ENCODE data around the gene TEC. TPM values are rescaled to one million over a fixed set of nuclear protein-coding genes. Genes with fewer than 3 reads are reported as not detected.

TEC gene
- polyA plus RNA-seq, 1 donor from 2014 or later: not detected

GRCh38 chr4:48215977-48216376, 53.7 kb downstream of the TEC start:
- H3K27me3 ChIP-seq (ENCODE audit: insufficient read depth, low read depth, low read length): no peaks in the 10 kb centered on the region
- no peak overlapping the region for H3K4me2 ChIP-seq (ENCODE audit: low read length)
- no peaks in the 10 kb centered on the region for H4K20me1 ChIP-seq (ENCODE audit: insufficient read depth)
- no peak overlapping the region for H3K4me3 ChIP-seq (ENCODE audit: low read length)
- no peaks in the 10 kb centered on the region for H3F3A ChIP-seq (ENCODE audit: insufficient read depth, low read length, poor library complexity, severe bottlenecking)
- H3K9ac ChIP-seq (ENCODE audit: low read length): no peak overlapping the region
- no peaks in the 10 kb centered on the region for H3K36me3 ChIP-seq (ENCODE audit: insufficient read depth, low read length)
- H3K9me2 ChIP-seq (ENCODE audit: insufficient read depth, low read length): no peaks in the 10 kb centered on the region
- TF ChIP-seq CTCF (IDR thresholded peaks at IDR 0.05; ENCODE audit: poor library complexity, severe bottlenecking): no peak
- no peak for TF ChIP-seq POLR2AphosphoS5 (IDR thresholded peaks at IDR 0.05)
- no peak for TF ChIP-seq TAF1 (IDR thresholded peaks at IDR 0.05; ENCODE audit: low read depth)
- TF ChIP-seq REST (IDR thresholded peaks at IDR 0.05; ENCODE audit: borderline replicate concordance): no peak
- no peak for TF ChIP-seq SMC3 (conservative IDR thresholded peaks at IDR 0.05; ENCODE audit: poor library complexity)
- TF ChIP-seq MXI1 (conservative IDR thresholded peaks at IDR 0.05; ENCODE audit: poor library complexity, severe bottlenecking): no peak
- no peak for TF ChIP-seq EP300 (conservative IDR thresholded peaks at IDR 0.05; ENCODE audit: poor library complexity, severe bottlenecking)
- no peak for TF ChIP-seq EZH2 (IDR thresholded peaks at IDR 0.05; ENCODE audit: borderline replicate concordance, insufficient read depth, low read length, poor library complexity, severe bottlenecking)
- no peak for TF ChIP-seq RAD21 (conservative IDR thresholded peaks at IDR 0.05)
- no peaks in the 10 kb centered on the region for H3K79me2 ChIP-seq (replicated peaks; ENCODE audit: insufficient read depth, low read length)
- H2AFZ ChIP-seq (ENCODE audit: low read depth, low read length): no peak overlapping the region
- no peak overlapping the region for H3K27ac ChIP-seq (ENCODE audit: low read length)
- H3K9me3 ChIP-seq (ENCODE audit: low read length): no peaks in the 10 kb centered on the region

- no peaks in the 10 kb centered on the region for H3K79me2 ChIP-seq (replicated peaks; ENCODE audit: insufficient read depth, low read length)
- no peak overlapping the region for H3K4me3 ChIP-seq (ENCODE audit: low read length)
- no peak overlapping the region for H3K4me2 ChIP-seq (ENCODE audit: low read length)
- no peaks in the 10 kb centered on the region for H4K20me1 ChIP-seq (ENCODE audit: insufficient read depth)
- H3K9ac ChIP-seq (ENCODE audit: low read length): no peak overlapping the region
- no peaks in the 10 kb centered on the region for H3K36me3 ChIP-seq (ENCODE audit: insufficient read depth, low read length)
- no peak overlapping the region for H2AFZ ChIP-seq (ENCODE audit: low read depth, low read length)
- no peaks in the 10 kb centered on the region for H3K9me2 ChIP-seq (ENCODE audit: insufficient read depth, low read length)
- no peaks in the 10 kb centered on the region for H3K9me3 ChIP-seq (ENCODE audit: low read length)
- TF ChIP-seq POLR2AphosphoS5 (IDR thresholded peaks at IDR 0.05): no peak
- TF ChIP-seq EP300 (conservative IDR thresholded peaks at IDR 0.05; ENCODE audit: poor library complexity, severe bottlenecking): no peak
- TF ChIP-seq TAF1 (IDR thresholded peaks at IDR 0.05; ENCODE audit: low read depth): no peak
- TF ChIP-seq CTCF (IDR thresholded peaks at IDR 0.05; ENCODE audit: poor library complexity, severe bottlenecking): no peak
- TF ChIP-seq EZH2 (IDR thresholded peaks at IDR 0.05; ENCODE audit: borderline replicate concordance, insufficient read depth, low read length, poor library complexity, severe bottlenecking): no peak
- no peak for TF ChIP-seq RAD21 (conservative IDR thresholded peaks at IDR 0.05)
- TF ChIP-seq MXI1 (conservative IDR thresholded peaks at IDR 0.05; ENCODE audit: poor library complexity, severe bottlenecking): no peak
- no peak for TF ChIP-seq SMC3 (conservative IDR thresholded peaks at IDR 0.05; ENCODE audit: poor library complexity)
- no peak for TF ChIP-seq REST (IDR thresholded peaks at IDR 0.05; ENCODE audit: borderline replicate concordance)
- H3F3A ChIP-seq (ENCODE audit: insufficient read depth, low read length, poor library complexity, severe bottlenecking): no peaks in the 10 kb centered on the region
- no peaks in the 10 kb centered on the region for H3K27me3 ChIP-seq (ENCODE audit: insufficient read depth, low read depth, low read length)
- H3K27ac ChIP-seq (ENCODE audit: low read length): no peak overlapping the region
Measured at GRCh38 chr4:48212165-48212564, 57.5 kb downstream of the TEC start.
